NCI-H1417 treated with DMSO at 0.1 percent for 48 hours (cell line): ENCODE measurements around the gene TCF7L2.

Experiments
- DNase-seq: peaks from one replicate; lab custom pipeline; 2025; lab: John Stamatoyannopoulos, UW

TCF7L2 gene

DNA sequence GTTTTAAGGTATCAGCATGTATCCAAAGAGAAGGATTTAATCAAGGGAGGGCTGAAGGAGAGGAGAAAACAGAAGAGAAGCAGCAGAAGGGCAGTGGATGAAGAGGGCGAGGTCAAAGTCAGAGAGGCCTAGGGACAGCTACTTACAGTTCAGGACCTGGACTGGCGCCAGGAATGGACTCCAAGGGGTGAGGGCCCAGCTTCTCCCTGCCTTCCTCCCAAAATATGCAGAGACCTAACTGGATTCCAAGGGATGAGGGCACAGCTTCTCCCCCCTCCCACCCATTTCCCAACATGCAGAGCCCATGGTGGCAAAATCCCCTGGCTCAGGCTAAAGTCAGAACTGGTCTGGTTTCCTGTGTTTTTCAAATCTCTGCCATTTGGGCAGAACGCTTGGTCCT lies 3.4 kb upstream of the TCF7L2 start:
- no peak for DNase-seq

DNA sequence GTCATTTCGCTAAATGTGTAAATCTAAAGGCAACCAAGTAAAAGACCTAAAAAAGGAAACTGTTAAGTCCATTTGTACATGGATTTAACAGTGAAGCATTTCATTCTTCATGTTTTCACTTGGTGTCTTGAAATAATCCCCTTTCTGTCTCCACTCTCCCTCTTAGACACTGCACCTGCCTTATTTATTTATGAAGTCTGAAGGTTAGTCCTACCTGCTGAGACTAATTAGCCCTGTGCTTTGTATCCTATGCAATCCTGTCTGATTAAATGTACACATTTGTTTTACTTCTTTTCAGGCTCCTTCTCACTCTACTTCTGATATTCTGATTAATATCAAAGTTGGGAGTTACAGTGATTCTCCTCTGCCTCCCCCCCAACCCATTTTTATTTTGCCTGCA lies 1.9 kb upstream of the TCF7L2 start:
- DNase-seq: peak; percentile 5

- DNase-seq: no peak
Measured at GRCh38 chr10:112949143-112949823, 764 bp upstream of the TCF7L2 start.

DNA sequence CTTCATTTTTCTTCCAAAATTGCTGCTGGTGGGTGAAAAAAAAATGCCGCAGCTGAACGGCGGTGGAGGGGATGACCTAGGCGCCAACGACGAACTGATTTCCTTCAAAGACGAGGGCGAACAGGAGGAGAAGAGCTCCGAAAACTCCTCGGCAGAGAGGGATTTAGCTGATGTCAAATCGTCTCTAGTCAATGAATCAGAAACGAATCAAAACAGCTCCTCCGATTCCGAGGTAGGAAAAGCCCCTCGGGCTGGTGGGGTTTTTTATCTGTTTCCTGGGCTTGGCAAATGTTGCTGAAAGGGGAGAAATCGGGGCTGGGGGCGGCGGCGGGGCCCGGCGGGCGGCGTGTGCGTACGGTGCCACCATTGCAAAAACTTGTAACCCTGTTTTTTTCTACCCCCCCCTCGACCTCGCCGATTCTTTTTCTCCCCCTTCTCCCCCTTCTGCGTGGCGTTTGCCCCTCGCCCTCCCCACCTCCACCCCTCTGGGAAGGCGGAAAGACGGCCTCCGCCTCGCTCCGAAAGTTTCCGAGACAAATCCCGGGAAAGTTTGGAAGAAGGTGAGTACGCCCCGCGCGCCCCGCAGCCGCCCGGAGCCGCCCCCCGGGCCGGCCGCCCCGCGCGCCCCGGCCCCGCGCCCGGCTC lies 789 bp downstream of the TCF7L2 start:
- DNase-seq: no peak

- DNase-seq: no peak
Measured at GRCh38 chr10:112951359-112952281, 1.6 kb downstream of the TCF7L2 start.

DNA sequence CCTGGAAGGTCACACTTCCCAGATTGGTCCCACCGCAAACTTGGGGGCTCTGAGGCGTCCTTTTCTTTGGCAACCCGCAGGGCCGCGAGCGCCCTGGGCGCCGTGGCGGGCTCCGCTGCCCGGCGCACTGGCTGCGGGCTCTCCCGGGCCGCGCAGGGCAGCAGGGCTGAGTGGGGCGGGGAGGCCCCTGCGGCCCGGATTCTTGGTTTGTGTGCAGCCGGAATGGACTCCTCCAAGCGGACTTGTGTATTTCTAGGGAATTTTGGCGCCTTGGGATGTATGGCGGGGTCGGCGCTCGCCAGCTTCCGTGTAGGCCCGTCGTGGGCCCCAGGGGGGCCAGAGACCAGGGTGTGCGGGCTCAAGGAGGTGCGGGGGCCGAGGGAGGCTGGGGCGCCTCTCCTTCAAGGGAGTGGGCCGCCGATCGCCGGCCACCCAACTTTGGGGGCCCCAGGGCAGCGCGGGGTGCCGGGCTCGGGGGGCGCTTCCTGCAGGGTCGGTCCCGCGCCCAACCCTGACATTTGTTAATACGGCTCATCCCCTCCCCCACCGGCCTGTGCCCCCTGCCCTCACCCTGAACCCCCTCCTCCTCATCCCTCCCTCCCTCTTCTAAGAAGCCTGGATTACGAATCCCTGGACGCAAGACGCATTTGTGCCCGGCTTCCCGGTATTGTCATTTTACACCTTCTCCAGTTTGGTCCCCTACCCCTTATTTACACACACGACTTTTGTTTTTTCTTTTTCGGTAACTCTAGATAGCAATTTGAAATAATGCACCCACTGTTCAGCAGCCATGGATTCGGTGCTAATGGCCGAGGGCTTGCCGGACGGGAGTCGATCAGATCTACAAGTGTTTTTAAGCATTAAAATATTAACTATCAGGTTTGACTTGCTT lies 2.5 kb downstream of the TCF7L2 start:
- DNase-seq: no peak

DNA sequence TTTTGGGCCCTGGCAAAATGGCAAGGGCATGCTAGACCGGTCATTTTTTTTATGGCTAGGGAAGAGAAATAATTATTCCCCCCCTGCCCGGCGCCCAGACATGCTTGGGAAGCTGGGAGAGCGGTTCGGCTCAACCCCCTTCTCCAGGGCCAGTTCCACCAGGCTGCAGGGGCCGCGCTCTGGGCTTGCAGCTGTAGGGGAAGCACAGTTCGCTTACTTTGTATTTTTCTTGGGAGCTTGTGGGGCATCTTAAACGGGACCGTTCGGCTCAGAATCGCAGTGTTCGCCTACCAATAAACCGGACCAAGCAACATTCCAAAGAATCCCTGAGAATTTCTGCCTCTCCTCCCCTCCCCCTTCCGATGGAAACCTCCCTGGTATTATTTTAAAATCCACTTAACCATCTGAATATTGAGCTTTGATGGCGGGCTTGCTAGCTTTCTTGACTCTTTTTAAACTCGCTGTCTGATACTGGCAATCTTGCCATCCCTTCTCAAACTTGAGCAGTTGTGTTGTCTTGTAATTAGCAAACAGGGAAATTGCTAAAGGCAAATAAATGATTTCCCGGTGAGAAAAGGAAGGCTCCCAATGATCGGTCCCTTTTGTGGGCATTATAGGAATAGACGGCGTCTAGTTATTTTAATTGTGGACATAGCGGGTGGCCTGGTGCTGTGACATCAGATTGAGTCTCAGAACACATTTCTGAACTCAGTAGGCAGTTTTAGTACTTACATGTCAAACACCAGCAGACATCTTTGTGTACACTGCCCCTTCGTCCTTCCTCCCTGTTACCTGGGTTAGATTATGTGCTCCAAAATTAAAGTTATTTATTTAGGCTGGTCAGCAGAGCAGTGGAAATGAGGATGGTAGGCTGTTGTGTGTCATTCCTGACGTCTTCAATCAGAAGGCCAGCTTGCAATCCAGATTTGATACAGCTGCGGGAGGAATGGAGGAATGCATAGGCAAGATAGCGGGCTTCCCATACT lies 3.4 kb downstream of the TCF7L2 start:
- no peak for DNase-seq

GRCh38 chr10:112954974-112955581 lies 5.0 kb downstream of the TCF7L2 start:
- no peak for DNase-seq

GRCh38 chr10:112955582-112956421 lies 5.8 kb downstream of the TCF7L2 start:
- no peak for DNase-seq

DNA sequence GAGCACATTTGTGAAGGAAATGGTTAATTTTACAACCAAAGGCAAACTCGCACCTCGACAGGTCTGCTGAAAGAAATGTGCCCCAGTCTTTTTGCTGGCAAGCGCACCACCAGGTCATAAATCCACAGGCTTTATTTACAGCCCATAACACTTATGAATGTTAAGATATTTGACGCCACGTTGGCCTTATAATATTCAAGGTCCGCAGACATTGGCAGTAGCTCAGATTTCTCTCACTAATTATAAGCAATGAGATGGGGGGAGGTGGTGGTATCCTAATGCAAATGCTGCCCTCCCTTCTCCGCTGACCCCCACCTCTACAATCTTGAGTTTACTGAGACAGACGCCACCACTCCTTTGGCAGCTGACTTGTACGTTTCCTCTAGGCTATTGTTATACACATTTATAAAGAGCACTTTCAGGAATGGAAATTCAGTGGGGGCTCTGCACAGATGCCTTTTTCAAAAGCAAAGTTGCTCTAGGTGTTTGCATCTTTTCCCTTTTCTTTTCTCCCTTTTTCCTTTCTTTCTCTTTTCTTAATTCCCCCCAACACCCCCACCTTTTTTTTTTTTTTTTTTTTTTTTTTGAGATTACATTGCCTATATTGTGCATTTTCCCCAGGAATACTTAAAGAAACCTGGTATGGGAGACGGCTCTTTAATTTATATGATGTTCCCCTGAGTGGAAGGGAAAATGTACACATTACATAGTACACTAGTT lies 6.7 kb downstream of the TCF7L2 start:
- no peak for DNase-seq

DNA sequence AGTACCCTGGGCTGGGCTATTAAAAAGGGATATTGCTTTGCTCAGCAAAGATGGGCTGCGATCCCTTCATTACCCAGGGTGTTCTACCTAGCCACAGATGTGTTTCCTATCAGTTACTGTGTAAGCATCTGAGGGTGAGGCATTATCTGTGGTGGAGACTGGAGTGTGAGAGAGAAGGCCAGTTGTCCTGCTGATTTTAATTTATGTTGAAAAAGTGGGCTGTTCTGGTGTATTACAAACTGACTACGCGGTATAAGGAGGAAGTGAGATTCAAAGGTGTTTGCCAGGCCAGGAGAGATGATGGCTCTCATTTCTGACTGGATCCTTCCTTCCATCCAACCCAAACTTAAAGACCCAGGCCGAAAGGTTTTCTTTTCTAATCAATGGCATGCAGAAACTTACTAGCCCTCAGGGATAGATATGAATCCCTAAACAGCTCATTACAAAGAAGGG lies 7.6 kb downstream of the TCF7L2 start:
- no peak for DNase-seq

- DNase-seq: no peak
Measured at GRCh38 chr10:112958275-112958995, 8.4 kb downstream of the TCF7L2 start.

DNA sequence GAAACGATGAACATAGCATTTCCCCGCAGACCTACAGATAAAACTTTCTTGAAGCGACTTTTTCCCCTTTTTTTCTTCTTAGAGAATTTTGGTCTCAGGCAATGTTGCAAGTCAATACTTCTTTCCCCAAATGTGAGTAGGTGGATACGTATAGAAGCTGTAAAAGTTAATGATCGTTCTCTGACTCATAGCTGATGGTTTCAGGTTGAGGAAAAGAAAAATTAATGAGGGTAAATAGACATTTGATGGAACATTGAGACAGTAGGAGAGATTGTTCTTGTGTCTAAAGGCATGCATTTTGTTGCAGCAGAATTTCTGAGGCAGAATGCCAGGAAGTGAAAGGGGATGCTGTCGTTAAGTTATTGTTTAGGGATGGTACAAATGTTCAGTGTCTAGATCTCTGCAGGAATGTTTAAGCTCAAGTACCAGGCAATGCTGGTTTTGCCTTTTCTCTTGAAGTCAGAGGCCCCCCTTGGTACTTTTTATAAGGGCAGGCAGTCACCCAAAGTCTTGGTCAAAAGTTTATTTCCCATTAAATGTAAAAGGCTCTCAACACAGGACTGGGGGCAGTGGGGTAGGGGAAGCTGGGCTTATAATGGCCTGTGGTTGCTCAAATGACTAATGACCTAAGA lies 9.3 kb downstream of the TCF7L2 start:
- no peak for DNase-seq

GRCh38 chr10:112960151-112960681 lies 10.2 kb downstream of the TCF7L2 start:
- DNase-seq: no peak

- DNase-seq: no peak
Measured at GRCh38 chr10:112961609-112962008, 11.6 kb downstream of the TCF7L2 start.

DNA sequence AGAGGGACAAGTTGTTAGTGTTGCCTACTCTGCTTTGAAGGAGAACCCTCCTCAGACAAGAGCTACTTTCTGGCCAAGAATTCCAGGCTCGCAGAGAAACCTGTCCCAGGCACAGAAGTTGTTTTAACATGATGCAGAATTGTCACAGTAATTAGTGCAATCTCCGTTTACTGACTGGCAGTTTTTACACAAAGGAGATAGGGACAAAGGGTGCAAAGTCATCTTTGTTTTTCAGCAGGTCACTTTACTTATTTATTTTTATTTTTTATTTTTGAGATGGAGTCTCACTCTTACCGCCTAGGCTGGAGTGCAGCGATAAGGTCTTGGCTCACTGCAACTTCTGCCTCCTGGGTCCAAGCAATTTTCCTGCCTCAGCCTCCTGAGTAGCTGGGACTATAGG lies 12.3 kb downstream of the TCF7L2 start:
- DNase-seq: no peak

DNA sequence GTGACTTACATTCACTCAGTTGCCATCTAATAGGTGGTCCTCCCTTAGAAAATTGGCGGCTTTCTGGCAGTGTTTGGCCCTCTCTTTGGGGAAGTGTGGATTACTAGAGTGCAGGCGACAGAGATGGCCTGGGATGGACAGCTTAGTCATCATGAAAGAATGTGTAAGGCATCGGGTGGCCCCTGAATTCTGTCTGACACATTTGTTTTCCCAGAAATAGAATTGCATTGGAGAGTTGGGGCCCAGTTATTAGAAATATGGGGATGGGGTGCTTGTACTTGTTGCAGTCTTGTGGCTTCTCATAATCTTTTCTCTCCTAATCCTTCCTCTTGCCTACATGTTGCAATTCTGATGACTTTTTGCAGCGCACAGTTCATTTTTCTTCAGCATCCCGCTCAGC lies 13.8 kb downstream of the TCF7L2 start:
- DNase-seq: no peak
